A673 (cell line): ENCODE measurements around the gene PRTN3. TPM values are rescaled to one million over a fixed set of nuclear protein-coding genes. Genes with fewer than 3 reads are reported as not detected.

ENCODE experiments used
- Bru-seq: library from RNA; stranded (reverse); fragments of 400-500 nt; gene quantifications from one replicate; lab custom pipeline; 2021; lab: Mats Ljungman, UMichigan
- BruChase-seq, 2 experiments: library from RNA; stranded (reverse); fragments of 400-500 nt; gene quantifications; one replicate each; lab custom pipeline; 2021; lab: Mats Ljungman, UMichigan
- BruUV-seq: library from RNA; stranded (reverse); fragments of 400-500 nt; replicated peaks from 2 replicates; lab custom pipeline; 2021; lab: Mats Ljungman, UMichigan
- CTCF ChIA-PET: fragments of 300-600 bp; sonication (Branson Sonifier 250); formaldehyde crosslinking; loops from one replicate; lab custom pipeline; 2022; ENCODE audit warnings: antibody characterized with exemption; lab: Charles Lee
- POLR2A ChIA-PET: fragments of 300-600 bp; sonication (Branson Sonifier 250); formaldehyde crosslinking; loops from one replicate; lab custom pipeline; 2022; ENCODE audit warnings: antibody characterized with exemption; ENCODE audit not compliant: low non-redundant PET; lab: Charles Lee
- DNase-seq: peaks from one replicate; pipeline ENCODE4 v3.0.0-alpha.2; 2015; ENCODE audit warnings: low spot score
- H3K27ac ChIP-seq: fragments of 200-600 bp; sonication (generic); 2 replicates; pipeline ENCODE4 v1.5.1; 2016; ENCODE audit warnings: mixed run types, low read depth, mild to moderate bottlenecking, mixed read lengths, antibody characterized with exemption, low read length; ENCODE audit not compliant: poor library complexity, severe bottlenecking
- H3K27me3 ChIP-seq: fragments of 200-600 bp; sonication (generic); replicated peaks from 2 replicates; pipeline ENCODE4 v1.6.1; 2017; ENCODE audit warnings: mixed run types, low read depth, mild to moderate bottlenecking, mixed read lengths, antibody characterized with exemption, low read length; ENCODE audit not compliant: insufficient read depth, poor library complexity
- H3K36me3 ChIP-seq: fragments of 200-600 bp; sonication (generic); 2 replicates; pipeline ENCODE4 v1.6.1; 2016; ENCODE audit warnings: mixed run types, mild to moderate bottlenecking, mixed read lengths, antibody characterized with exemption, low read length; ENCODE audit not compliant: insufficient read depth, poor library complexity, severe bottlenecking
- H3K4me1 ChIP-seq: fragments of 200-600 bp; sonication (generic); 2 replicates; pipeline ENCODE4 v1.6.1; 2017; ENCODE audit warnings: mixed run types, mild to moderate bottlenecking, mixed read lengths, antibody characterized with exemption, low read length; ENCODE audit not compliant: insufficient read depth, poor library complexity, severe bottlenecking
- H3K4me3 ChIP-seq: fragments of 200-600 bp; sonication (generic); 2 replicates; pipeline ENCODE4 v1.5.1; 2016; ENCODE audit warnings: low read depth, mixed run types, mild to moderate bottlenecking, mixed read lengths, low read length; ENCODE audit not compliant: poor library complexity, severe bottlenecking
- H3K9me3 ChIP-seq: fragments of 200-600 bp; sonication (generic); 2 replicates; pipeline ENCODE4 v1.6.1; 2016; ENCODE audit warnings: mixed run types, low read depth, mild to moderate bottlenecking, mixed read lengths, antibody characterized with exemption, low read length; ENCODE audit not compliant: poor library complexity, severe bottlenecking
- EZH2 ChIP-seq: fragments of 200-600 bp; sonication (generic); IDR thresholded peaks from 2 replicates; pipeline ENCODE4 v1.6.1; 2017; ENCODE audit warnings: borderline replicate concordance, low read depth, mild to moderate bottlenecking, mixed read lengths, antibody characterized with exemption, low read length; ENCODE audit not compliant: poor library complexity, severe bottlenecking
- intact Hi-C: fragments of 100-400 bp; cut with micrococcal nuclease; formaldehyde crosslinking; loops from one replicate; pipeline ENCODE4 v1.10.0; 2022; ENCODE audit not compliant: unreplicated experiment
- long read RNA-seq: library from polyadenylated mRNA; stranded (forward); transcript quantifications from one replicate; pipeline ENCODE4 v2.0.0, GENCODE V29; 2022
- total RNA-seq: library from RNA; stranded (reverse); gene quantifications from 2 replicates; pipeline ENCODE4 v1.2.3, GENCODE V29; 2021
- TF ChIP-seq, protein P1 (sequence below): fragments of 300-800, 200-600 bp; sonication (generic); conservative IDR thresholded peaks from 2 replicates; pipeline ENCODE4 v1.5.1; 2017; ENCODE audit warnings: low read depth, mild to moderate bottlenecking, antibody characterized with exemption, low read length, moderate library complexity, mixed read lengths

PRTN3 gene, protein sequence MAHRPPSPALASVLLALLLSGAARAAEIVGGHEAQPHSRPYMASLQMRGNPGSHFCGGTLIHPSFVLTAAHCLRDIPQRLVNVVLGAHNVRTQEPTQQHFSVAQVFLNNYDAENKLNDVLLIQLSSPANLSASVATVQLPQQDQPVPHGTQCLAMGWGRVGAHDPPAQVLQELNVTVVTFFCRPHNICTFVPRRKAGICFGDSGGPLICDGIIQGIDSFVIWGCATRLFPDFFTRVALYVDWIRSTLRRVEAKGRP
- total RNA-seq: not detected in 2 replicates
- Bru-seq, nascent RNA: not detected
- not detected for BruChase-seq, experiment 1, labeled RNA remaining after a 2-hour chase
- percentile 9 among the genes with signal in this experiment for BruChase-seq, experiment 2, labeled RNA remaining after a 6-hour chase
- long read RNA-seq: 0 reads

DNA sequence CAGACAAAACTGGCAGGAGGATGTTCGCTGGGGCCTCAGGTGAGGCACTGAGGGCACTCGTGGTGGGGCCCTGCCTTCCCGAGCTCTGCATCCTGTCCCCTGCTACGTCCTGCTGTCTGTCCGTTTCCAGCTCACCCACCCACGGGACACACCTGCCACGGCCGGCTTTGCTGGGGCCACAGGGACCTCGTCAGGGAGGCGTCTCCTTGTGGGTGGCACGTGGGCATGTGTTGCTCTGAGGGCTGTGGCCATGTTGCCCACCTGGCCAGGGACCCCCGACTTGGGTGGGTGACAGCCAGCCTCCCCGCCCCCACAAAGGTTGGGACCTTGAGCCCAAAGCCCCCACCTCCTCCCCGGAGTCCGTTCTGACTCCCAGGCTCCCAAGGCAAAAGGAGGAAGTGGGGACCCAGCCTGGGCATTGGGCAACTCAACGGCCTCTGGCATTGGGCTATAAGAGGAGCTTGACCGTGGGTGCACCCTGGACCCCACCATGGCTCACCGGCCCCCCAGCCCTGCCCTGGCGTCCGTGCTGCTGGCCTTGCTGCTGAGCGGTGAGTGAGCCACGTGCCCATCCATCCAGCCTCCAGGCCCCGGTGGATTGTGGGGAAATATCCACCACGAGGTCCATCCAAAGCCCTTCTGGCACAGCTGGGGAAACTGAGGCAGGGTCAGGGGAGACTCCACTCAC is at the start of gene PRTN3:
PRTN3 (plus strand) TSS at position 481 of the 688 bp plus-strand sequence; CDS start at position 491, 10 bp downstream.
- no peaks in the 10 kb centered on the region for H3K9me3 ChIP-seq
- no peak for TF ChIP-seq EZH2
- TF ChIP-seq, protein P1, sequence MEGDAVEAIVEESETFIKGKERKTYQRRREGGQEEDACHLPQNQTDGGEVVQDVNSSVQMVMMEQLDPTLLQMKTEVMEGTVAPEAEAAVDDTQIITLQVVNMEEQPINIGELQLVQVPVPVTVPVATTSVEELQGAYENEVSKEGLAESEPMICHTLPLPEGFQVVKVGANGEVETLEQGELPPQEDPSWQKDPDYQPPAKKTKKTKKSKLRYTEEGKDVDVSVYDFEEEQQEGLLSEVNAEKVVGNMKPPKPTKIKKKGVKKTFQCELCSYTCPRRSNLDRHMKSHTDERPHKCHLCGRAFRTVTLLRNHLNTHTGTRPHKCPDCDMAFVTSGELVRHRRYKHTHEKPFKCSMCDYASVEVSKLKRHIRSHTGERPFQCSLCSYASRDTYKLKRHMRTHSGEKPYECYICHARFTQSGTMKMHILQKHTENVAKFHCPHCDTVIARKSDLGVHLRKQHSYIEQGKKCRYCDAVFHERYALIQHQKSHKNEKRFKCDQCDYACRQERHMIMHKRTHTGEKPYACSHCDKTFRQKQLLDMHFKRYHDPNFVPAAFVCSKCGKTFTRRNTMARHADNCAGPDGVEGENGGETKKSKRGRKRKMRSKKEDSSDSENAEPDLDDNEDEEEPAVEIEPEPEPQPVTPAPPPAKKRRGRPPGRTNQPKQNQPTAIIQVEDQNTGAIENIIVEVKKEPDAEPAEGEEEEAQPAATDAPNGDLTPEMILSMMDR: no peak
- no TSS peak for BruUV-seq
- H3K4me3 ChIP-seq: no peak within 1 kb of the TSS
- H3K27ac ChIP-seq: no peak within 1 kb of the TSS
- intact Hi-C loops: no loop called here
- POLR2A ChIA-PET: no interaction called here
- CTCF ChIA-PET: no interaction called here
- H3K36me3 ChIP-seq: no peaks in the 10 kb centered on the region
- peaks cover 7% of the 10 kb centered on the region for H3K27me3 ChIP-seq
- DNase-seq: no peak
- peaks cover 15% of the 10 kb centered on the region for H3K4me1 ChIP-seq

DNA sequence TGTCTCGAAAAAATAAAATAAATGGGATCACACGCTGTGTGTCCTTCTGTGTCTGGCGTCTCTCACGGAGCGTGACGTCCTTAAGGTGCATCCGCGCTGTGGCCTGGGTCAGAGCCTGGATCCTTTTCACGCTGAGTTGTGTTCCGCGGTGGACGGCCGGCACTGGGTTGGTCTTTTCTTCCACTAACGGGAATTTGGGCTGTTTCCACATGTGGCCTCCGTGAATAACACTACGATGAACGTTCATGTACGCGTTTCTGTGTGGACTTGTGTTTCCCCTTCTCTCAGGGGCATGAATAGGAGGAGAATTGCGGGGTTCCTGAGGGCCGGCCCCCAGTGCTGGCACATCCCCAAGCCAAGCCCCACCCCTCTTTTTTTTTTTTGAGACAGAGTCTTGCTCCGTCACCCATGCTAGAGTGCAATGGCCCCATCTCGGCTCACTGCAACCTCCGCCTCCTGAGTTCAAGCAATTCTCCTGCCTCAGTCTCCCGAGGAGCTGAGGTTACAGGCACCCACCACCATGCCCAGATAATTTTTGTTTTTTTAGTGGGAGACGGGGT is 49.7 kb upstream of the PRTN3 start:
- ChIA-PET POLR2A (no interaction called here), CTCF (no interaction called here)
- TF ChIP-seq EZH2: no peak
- TF ChIP-seq, protein P1: no peak
- Histone ChIP-seq H3K27me3 (no peaks in the 10 kb centered on the region), H3K27ac (no peak overlapping the region), H3K4me3 (no peak overlapping the region), H3K9me3 (no peaks in the 10 kb centered on the region), H3K36me3 (no peaks in the 10 kb centered on the region), H3K4me1 (peaks cover 3% of the 10 kb centered on the region)
- DNase-seq: no peak
- BruUV-seq: no TSS peak
- intact Hi-C loops: no loop called here

DNA sequence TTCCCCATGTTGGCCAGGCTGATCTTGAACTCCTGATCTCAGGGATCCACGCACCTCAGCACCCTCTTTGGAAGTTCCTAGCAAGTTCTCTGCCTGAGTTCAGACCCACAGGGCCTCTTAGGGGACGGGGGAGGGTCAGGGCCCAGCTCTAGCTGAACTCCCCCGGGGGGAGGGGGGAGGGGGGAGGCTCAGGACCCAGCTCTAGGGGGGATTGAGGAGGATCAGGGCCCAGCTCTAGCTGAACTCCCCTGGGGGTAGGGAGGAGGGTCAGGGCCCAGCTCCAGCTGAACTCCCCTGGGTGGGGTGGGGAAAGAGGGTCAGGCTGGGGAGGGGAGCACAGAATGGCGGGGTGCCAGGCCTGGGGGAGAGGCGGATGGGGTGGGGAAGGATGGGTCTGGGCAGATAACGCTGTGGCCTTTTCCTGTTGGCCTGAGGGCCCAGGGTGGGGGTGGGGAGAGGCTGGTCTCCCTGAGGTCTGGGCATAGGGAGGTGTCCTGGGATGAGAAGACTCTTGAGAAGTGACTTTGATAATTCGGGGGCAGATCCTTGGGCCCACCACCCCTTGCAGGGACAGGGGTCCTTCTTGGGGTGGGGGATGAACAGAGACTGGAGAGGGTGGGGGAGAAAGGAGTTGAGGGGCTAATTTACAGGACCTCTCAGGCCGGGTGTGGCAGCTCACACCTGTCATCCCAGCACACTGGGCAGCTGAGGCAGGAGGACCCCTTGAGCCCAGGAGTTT is 49.1 kb upstream of the PRTN3 start:
- no TSS peak for BruUV-seq
- Histone ChIP-seq H3K4me3 (no peak overlapping the region), H3K27me3 (no peaks in the 10 kb centered on the region), H3K27ac (no peak overlapping the region), H3K36me3 (no peaks in the 10 kb centered on the region), H3K4me1 (peaks cover 7% of the 10 kb centered on the region), H3K9me3 (no peaks in the 10 kb centered on the region)
- no peak for DNase-seq
- intact Hi-C loops: no loop called here
- CTCF ChIA-PET: no interaction called here
- POLR2A ChIA-PET: no interaction called here
- no peak for TF ChIP-seq EZH2
- TF ChIP-seq, protein P1: no peak
